Measurements from ENCODE around the gene ZCCHC7.
A peak's percentile ranks its signal among the peaks of the same experiment; 100 is the strongest.

ZCCHC7 gene

GRCh38 chr9:37311938-37312708 is 191.7 kb downstream of the ZCCHC7 start:
- H3K4me3 ChIP-seq (ENCODE audit: control insufficient read depth, low read depth, low read length): no peak overlapping the region
- DNase-seq (ENCODE audit: low read depth): peak; percentile 77
- no peak for TF ChIP-seq CTCF (conservative IDR thresholded peaks at IDR 0.05; ENCODE audit: control insufficient read depth, insufficient read depth, low read depth, low read length)

GRCh38 chr9:37324261-37324683 is 203.9 kb downstream of the ZCCHC7 start:
- no peak for DNase-seq (ENCODE audit: low read depth)
- no peak for TF ChIP-seq CTCF (conservative IDR thresholded peaks at IDR 0.05; ENCODE audit: control insufficient read depth, insufficient read depth, low read depth, low read length)
- no peak overlapping the region for H3K4me3 ChIP-seq (ENCODE audit: control insufficient read depth, low read depth, low read length)

GRCh38 chr9:37324691-37325490 is 204.5 kb downstream of the ZCCHC7 start:
- TF ChIP-seq CTCF (conservative IDR thresholded peaks at IDR 0.05; ENCODE audit: control insufficient read depth, insufficient read depth, low read depth, low read length): no peak
- no peak overlapping the region for H3K4me3 ChIP-seq (ENCODE audit: control insufficient read depth, low read depth, low read length)
- DNase-seq (ENCODE audit: low read depth): no peak

GRCh38 chr9:37325778-37326177 is 205.4 kb downstream of the ZCCHC7 start:
- DNase-seq (ENCODE audit: low read depth): peak; percentile 69
- no peak for TF ChIP-seq CTCF (conservative IDR thresholded peaks at IDR 0.05; ENCODE audit: control insufficient read depth, insufficient read depth, low read depth, low read length)
- no peak overlapping the region for H3K4me3 ChIP-seq (ENCODE audit: control insufficient read depth, low read depth, low read length)

GRCh38 chr9:37327553-37327952 is 207.2 kb downstream of the ZCCHC7 start:
- DNase-seq (ENCODE audit: low read depth): no peak
- no peak overlapping the region for H3K4me3 ChIP-seq (ENCODE audit: control insufficient read depth, low read depth, low read length)
- no peak for TF ChIP-seq CTCF (conservative IDR thresholded peaks at IDR 0.05; ENCODE audit: control insufficient read depth, insufficient read depth, low read depth, low read length)

- no peak for TF ChIP-seq CTCF (conservative IDR thresholded peaks at IDR 0.05; ENCODE audit: control insufficient read depth, insufficient read depth, low read depth, low read length)
- no peak for DNase-seq (ENCODE audit: low read depth)
- no peak overlapping the region for H3K4me3 ChIP-seq (ENCODE audit: control insufficient read depth, low read depth, low read length)
Measured at GRCh38 chr9:37328556-37329227, 208.3 kb downstream of the ZCCHC7 start.

All from fibroblast of mammary gland (primary cell).